AG09319 (cell line): ENCODE results near the gene PSME1.

ENCODE experiments used
- DNase-seq: peaks from one replicate; pipeline ENCODE4 v3.0.0-alpha.2; 2010; ENCODE audit warnings: low read depth; ENCODE audit errors: extremely low read depth
- TF ChIP-seq, protein P1 (sequence below): IDR thresholded peaks from 2 replicates; pipeline ENCODE4 v1.5.1; 2011; ENCODE audit warnings: low read depth, mild to moderate bottlenecking, inconsistent platforms, low read length, moderate library complexity

PSME1 gene

DNA sequence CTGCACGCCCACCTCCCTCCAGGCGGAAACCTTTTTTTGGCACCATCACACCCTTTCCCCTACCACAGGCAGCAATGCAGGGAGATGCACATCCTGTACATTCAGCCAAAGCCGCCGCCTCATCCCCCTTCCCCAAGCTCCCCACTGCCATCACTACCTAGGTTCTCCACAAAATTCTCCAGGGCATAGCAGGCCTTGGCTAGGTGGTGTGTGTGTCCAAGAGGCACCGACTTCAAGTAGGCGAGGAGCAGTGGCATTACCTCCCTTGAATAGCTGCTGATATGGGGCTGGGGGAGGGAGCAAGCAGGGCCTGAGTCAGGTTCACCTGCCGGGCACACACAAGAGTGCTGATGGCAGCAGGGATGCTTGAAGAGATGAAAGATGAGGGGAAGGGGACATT lies 49.0 kb downstream of the PSME1 start:
- TF ChIP-seq, protein P1, sequence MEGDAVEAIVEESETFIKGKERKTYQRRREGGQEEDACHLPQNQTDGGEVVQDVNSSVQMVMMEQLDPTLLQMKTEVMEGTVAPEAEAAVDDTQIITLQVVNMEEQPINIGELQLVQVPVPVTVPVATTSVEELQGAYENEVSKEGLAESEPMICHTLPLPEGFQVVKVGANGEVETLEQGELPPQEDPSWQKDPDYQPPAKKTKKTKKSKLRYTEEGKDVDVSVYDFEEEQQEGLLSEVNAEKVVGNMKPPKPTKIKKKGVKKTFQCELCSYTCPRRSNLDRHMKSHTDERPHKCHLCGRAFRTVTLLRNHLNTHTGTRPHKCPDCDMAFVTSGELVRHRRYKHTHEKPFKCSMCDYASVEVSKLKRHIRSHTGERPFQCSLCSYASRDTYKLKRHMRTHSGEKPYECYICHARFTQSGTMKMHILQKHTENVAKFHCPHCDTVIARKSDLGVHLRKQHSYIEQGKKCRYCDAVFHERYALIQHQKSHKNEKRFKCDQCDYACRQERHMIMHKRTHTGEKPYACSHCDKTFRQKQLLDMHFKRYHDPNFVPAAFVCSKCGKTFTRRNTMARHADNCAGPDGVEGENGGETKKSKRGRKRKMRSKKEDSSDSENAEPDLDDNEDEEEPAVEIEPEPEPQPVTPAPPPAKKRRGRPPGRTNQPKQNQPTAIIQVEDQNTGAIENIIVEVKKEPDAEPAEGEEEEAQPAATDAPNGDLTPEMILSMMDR = no peak
- DNase-seq = no peak

DNA sequence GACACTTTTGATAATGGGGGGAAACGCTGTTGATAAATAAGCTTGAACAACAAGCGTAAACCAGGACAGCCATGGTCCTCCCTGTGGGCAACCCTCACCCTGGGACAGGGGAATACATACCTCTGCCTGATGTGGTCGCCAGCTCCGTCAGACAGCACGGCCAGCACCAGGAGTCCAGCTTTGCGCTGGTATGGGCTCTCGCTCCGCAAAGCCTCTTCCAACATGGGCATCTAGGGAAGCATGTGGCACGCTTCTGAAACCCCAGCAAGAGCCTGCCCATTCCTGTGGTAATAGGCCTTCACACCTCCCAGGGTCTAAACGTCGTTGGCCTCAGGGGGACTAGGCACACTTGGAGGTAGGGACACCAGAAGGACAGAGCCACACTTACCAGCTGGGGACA lies 49.7 kb downstream of the PSME1 start:
- TF ChIP-seq, protein P1 = no peak
- no peak for DNase-seq

DNA sequence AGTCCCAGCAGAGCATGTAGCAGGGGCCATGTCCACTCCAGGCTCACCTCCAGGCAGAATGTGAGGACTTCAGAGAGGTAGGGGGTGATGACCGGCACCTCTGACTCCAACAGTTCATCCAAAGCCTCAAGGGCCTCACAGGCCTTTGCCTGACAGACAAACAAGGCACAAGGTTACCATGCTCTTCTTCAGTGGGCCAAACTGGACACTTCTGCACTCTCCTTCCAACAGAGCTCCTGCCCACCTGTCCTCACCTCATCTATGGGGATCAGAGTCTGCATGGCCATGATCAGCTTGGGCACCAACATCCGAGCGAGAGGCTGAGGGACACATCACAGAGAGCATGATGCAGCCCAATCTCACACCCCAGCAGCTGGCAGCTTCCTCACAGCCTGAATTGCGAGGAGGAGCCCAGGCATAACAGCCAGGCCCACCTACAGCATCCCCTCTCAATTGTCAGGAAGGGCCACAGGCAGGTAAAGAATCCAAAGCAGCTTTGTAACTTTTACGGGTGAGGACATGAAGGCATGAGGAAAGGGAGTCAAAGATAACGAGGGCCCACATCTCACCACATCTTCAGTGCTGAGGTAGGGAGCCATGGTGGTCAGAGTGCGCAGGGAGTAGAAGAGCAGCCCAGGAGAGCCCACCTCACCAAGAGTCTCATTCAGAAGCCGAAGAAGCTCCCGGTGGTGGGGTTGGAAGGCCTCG lies 51.0 kb downstream of the PSME1 start:
- no peak for DNase-seq
- TF ChIP-seq, protein P1 = no peak

DNA sequence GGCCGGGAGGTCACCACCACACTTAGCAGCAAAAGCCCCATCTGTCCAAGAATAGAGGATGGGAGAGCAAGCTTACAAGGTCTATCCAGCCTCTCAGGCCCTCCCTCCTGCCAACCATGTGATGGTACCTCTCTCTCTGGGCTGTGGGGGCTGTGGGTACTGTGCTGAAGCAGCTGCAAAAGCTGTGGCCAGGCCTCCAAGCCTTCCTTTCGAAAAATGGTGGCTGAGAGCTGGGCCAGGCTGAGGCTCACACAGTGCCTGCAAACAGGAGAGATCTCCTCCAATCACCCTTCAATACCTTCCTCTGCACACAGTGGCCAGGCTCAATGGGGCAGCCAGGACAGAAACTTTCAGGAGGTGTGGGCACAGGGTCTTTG lies 51.5 kb downstream of the PSME1 start:
- TF ChIP-seq, protein P1 = no peak
- no peak for DNase-seq
